GM18519 (cell line): ENCODE measurements around the gene CDKN3.

ENCODE experiments used
- ATAC-seq: cut with Tn5 transposase; IDR thresholded peaks from one replicate; pipeline ENCODE4 v1.9.1; 2021; ENCODE audit warnings: mild to moderate bottlenecking, moderate library complexity; ENCODE audit not compliant: unreplicated experiment, low FRiP score

Gene CDKN3, protein sequence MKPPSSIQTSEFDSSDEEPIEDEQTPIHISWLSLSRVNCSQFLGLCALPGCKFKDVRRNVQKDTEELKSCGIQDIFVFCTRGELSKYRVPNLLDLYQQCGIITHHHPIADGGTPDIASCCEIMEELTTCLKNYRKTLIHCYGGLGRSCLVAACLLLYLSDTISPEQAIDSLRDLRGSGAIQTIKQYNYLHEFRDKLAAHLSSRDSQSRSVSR

DNA sequence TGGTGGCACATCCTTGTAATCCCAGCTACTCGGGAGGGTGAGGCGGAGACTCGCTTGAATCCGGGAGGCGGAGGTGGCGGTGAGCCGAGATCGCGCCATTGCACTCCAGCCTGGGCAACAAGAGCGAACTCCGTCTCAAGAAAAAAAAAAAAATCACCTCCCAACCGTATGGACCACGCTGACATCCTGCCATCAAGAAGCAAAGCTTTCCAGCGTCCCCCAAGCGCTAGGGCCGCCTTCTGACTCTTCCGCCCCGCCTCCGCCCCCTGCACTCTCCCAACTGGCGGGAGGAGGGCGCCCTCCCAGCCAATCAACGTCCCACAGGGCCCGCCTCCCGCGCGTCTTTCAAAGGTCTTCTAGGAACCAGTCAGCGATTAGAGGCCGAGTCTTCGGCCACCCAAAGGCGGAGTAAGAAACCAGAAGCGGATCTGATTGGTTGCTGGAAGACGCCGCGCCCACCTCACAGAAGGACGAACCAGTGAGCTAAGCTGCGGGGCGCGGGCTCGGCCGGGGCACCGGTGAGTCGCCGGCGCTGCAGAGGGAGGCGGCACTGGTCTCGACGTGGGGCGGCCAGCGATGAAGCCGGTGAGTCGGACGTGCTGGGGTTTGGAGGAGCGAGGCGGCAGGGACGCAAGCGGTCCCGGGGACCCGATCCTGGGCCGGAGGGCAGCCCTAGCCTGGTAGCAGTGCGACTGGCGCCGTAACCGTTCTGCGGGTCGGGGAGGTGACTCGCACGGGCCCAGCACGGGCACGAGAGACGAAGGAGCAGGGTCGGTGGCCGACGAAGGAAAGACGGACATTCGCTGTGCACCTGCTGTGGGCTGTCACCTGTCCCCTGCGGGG is at the start of gene CDKN3:
Gene CDKN3, plus strand, starts transcription at position 515 of the 843 bp plus-strand sequence. Its CDS starts 62 bp downstream, at position 577.
- ATAC-seq = peak; percentile 96

DNA sequence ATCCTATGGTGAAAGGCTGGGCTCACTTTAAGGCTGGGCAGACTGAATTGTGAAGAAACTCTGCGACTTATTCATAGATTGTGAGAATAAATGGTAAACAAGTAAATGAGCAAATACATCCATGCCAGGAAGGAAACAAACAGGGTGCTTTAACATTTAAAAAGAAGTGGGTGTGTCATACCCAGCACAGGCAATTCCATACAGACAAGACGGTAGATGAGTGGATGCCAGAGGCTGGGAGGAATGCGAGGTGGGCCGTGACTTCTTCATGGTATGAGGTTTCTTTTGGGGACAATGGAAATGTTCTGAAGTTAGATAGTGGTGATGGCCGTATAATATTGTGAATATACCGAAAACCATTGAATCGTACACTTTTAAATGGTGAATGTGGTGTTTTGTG is 49.8 kb upstream of the CDKN3 start:
- ATAC-seq = no peak

DNA sequence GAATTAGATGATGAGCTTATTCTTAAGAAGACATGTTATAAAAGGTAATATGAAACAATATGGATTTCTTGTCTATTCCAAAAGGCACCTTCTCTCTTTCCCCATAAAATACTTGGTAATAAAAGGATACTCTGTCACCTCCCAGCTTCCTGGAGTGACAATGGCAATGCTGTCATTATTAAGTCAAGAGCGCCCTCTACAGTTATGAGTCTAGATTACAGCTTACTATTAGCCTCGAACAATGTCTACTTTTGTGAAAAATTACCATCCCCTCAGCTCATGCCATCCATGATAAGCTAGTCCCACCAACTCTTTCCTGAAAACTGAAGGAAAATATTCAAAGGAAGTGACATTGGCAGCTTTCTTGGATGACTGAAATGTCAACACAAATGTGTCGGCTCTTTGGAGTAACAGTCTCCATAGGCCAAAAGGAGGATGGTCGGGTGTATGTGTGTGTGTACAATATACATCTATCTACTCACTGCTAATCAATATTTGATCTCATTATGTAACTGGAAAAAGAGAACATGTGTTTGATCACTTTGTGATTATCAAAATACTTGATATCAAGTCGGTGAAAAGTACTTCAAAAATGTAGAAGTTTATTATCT is 48.7 kb upstream of the CDKN3 start:
- peak; percentile 80 for ATAC-seq

DNA sequence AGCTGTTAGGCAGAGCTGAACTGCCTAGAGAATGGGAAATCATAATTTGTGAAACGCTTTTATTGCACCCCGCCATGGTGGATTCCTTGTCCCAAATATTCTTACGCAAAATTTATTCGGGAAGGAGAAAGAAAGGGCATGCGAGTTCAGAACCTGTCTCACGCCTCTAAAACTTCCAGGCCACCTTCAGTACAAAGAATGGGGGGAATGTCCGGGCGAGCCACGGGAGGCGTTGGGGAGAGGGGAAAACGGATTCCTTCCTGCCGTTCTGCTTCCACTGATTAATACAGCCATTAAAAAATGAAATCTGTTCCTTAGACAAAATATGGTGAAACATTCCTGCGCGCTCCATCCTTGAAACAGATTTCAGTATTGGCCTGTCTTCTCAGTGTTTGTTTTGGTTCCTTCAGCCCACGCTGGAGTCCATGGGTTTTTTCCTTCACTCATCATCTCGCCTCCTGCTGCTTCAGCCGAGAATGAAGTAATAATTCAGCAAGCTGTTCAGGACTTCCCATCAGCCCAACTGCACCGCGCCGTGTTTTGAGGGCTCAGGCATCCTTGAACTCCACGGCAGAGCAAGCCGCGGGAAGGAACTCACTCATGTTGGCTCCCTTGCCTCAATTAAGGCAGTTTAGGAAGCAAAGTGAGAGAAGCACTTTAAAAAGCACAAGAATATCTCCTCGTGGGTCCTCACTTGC is 47.7 kb upstream of the CDKN3 start:
- ATAC-seq = no peak

DNA sequence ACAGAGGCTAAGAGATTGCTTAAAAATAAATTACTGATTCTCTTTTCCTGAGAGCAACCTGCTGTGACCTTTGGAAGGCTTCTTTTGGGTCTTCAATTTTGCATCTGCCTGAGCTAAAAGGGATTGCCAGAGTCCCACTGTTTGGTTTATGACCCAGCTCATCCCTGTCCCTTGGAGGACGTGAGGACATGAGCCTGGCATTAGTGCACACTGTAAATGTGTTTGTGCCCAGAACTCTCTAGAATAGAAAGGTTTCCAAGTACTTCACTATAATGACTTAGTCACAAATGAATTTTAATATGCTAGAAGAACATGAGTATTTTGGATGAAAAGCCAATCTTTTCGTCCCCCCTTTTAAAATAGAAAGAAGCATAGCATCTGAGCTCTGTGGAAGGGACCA is 47.1 kb upstream of the CDKN3 start:
- ATAC-seq = no peak

DNA sequence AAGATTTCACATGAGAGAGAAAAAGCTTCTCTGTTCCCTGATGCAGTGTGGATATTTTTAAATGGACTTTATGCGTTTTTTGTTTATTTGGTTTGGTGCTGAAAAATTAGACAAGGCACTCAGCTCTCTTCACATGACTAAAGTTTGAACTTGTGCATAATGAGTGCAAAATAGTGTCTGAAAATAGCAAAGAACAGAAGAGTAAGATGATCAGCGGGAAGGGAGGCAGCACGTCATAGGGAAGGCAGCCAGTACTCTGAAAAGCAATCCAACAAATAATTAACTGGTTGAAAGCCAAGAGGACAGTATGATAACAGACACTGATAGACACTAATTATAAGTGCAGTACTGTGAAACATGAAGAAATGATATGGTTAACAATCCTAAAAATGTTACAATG is 46.6 kb upstream of the CDKN3 start:
- no peak for ATAC-seq

DNA sequence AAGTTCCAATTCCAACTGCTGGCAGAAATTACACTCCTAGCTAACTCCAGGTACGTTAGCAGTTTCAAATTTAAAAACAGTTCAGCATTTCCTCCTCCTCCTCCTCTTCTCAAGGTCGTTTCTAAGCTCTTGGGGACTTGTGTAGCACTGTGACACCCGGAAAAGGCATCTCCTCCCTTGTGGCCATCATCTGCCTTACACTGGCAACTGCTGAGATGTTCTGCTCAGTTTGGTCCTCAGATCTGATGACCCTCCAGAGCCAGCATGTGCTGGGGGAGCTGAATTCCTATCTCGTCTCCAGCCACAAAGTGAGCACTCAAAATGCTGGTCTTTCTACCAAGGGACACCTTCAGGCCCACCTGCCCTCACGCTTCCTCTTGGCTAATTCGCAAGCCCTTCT is 43.5 kb upstream of the CDKN3 start:
- no peak for ATAC-seq

DNA sequence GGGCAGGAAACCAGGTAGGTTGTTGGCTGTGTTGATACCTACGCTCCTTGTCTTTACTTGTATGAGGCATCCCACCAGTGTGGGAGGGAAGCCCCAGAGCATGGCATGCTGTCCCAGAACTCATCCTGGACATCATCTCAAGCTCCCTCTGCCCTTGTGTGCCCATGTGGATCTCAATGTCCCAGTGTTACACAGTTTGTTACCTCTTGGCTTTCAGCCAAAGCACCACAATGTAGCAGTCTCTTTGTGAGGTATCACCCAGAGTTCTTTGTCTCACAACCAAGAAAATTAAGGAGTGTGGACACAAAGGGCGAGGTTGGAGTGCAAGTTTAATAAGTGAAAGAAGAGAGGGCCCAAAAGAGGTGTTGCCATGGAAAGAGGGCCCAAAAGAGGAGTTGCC is 43.1 kb upstream of the CDKN3 start:
- no peak for ATAC-seq

DNA sequence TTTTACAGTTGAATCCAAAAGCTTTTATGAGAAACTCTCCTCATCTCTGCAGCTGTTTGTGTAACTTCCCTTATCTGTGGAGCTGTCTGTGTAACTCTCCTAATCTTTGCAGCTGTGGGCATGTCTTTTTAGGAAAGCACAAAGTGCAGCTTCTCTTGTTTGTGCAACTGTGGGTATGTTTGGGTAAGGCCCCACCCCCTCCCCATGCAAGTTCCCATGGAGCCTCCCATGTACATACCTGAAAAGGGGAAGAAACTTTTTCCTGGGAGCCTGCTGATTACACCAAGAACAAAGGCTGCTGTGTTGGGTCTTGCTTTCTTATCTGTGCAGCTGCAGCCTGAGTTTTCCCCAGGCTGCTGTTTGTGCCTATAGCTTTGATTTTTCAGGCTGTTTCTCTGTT is 42.7 kb upstream of the CDKN3 start:
- ATAC-seq = no peak

DNA sequence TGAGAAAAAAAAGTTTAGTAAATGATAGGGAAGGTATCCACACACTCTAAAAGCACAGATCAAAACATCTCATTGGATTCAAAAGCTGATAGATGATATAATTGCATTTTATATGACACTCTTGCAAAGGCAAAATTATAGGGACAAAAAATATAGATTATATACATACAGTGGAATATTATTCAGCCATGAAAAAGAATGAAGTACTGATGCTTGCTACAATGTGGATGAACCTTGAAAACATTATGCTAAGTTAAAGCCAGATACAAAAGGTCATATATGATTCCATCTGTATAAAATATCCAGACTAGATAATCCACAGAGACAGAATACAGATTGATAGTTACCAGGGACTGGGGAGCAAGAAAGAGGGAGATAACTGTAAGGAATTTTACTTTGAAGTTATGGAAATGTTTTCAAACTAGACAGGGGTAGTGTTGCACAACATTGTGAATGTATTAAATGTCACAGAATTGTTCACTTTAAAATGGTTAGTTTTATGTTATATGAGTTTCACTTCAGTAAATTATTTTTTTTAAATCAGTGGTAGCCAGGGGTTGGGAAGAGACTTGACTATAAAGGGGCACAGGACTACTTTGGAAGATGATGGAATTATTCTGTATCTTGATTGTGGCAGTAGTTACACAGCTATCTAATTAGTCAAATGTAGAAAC is 41.7 kb upstream of the CDKN3 start:
- no peak for ATAC-seq

DNA sequence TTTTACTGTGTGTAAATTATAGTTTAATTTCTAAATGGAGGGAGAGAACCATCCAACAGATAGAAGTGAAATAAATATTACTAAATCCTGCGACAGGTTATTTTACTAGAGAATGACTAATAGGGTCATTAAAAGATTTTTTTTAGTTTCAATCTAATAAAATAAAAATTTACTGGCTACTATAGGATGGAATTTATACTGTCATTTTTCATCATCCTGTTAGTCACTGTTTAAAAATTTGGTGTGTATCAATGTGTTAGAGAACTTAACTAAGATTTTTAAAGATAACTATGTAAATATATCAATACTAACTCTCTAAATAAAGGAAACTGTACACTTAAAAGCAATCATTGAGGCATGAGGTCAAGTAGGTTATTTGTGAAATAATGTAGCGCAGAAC is 41.1 kb upstream of the CDKN3 start:
- no peak for ATAC-seq

DNA sequence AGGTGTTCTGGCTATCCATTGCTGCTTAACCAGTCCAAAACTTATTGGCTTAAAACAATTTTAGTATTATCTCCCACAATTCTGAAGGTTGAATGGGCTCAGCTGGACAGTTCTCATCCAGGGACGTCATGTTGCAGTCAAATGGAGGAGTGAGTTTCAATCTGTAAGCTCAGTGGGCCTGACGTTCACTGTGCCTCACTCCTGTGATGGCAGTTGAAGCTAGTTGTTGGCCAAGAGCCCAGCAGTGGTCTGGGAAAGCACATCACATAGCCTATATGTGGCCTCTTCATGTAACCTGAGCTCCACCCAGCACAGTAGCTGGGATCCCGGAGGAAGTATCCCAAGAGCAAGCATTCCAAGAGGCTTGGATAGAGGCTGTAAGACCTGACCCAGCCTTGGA is 40.6 kb upstream of the CDKN3 start:
- no peak for ATAC-seq

DNA sequence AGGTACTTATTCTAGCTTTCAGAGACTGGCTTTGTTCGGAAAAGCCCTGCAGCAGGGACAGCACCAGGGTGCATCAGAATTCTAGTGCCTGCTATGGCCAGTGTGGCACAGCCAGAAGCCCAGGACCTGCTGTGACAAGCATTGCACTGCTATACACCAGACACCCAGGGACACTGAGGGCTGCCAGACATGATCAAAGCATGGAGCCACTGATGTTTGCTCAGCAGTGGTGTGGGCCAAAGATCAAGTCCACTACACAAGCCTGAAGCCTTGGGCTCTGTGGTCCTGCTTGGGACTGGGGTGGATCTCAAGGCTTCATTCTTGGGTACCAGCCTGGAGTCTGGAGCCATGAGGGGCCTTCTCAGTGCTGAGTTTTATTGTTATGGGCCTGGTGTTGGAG is 36.1 kb upstream of the CDKN3 start:
- ATAC-seq = no peak

DNA sequence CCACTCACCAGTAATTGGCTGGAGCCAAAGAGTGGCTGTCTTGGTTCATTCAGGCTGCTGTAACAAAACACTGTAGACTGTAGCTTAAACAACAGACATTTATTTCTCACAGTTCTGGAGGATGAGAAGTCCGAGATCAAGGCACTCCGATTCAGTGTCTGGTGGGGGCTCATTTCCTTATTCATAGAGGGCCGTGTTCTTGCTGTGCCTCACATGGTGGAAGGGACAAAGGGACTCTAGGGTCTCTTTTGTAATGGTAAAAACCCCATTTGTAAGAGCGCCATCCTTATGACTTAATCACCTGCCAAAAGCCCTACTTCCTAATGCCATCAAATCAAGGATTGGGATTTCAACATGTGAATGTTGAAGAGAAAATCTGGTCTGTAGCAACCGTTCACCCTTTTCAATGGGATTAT is 34.7 kb upstream of the CDKN3 start:
- ATAC-seq = no peak

DNA sequence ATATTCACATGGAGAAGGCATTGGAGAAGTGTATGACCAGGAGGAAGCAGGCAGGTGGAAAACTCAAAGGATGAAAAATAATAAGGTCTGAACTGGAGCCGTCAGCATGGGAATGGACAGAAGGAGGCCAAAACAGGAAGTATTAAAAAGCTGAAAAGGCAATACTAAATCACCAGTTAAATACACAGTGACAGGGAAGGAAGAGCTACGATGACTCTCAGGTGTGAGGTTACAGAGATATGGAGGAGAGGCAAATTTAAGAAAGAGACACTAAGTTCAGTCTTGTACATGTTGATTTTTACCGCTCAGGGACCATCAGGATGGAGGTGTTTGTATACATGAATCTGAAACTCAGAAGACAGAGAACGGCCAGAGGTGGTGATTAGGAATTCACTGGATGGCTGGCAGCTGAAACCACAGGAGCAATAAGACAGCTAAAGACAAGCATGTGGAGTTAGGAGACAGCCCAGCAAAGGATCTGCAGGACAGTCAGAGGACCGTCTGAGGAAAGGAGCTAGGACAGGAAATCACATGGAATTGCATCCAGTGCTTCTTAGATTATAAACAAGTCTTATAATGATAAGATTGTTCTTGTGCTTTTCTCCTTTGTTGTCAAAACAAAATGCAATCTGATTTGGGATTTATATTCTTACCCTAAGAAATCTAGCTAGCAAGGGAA is 33.9 kb upstream of the CDKN3 start:
- no peak for ATAC-seq

DNA sequence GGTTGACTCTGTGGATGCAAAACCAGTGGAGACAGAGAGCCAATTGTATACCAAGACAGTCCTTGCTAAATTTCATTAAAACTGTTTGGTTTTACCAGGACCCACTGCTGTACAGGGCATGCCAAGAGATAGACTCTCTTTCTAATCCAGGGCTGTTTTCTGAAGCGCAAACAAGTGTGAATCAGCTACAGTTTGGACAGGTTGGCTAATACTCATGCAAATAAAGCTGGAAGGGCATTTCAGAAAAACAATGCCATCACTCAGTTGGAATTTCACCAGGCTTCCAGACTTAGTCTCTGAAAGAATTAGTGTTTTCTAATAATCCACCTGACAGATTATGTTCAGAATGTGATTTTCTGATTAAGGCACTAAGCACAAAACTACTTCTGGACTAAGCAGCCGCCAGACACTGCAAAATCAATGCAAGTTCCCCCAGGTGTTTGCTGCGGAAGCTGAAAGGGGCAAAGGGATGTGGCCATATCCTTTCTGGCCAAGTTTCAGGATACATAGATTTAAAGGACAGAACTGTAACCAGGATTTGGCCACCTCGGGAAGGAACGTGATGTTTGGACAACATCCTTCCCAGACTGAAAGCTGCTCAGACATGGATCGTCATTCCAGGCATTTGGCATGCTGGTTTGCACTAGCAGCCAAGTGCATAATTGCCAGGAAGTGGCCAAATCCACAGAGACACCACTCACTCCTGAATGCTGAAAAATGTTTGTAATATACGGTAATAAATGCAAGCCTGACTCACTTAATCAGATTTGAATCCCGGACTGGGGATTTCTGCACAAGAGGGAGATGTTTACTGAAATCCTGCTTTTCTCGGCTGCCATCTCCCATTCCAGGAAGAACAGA is 32.0 kb upstream of the CDKN3 start:
- no peak for ATAC-seq

DNA sequence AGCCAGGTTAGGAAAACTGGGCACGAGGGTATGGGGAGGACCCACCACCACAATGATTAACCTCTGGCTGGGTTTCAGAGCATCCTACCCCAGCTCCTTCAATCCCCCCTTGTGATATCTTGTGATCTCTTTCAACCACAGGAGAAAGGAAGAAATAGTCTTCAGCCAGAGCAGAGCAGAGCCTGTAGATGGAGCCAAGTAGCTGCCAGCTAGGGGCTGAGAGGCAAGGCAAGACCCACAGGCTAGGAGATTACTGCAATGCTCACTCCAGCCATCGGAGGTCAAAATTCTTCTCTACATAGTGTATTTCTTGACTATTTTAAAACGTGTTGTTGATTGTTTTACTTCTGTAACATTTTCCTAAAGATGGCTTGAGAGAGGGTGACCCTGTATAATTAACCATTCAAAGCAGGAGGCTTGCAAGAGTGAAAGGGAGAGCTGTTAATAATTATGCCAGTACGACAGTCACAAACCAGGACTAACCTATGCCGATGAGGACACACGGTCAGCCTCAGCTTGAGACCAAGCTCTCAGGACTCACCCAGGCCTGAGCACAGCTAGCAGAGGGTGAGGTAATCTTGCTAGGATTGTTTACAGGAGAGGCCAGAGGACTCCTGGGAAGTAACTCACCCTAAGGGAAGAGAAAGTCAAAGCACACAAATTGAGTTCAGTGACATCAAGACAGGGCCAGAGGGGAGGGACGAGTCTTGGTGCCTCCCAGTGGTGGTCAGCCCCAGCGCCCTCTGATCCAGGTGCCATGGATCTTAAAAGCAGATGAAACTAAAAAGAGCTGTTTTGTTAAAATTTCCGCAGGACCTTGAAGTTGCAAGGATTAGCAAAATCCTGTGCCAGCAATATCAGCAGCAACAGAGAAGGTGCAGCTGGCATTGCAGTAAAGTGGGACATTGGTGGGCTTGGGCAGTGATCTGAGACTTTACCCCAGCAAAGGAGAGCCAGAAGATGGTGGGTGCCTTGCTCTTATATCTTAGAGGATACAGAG is 29.8 kb upstream of the CDKN3 start:
- peak; percentile 57 for ATAC-seq

DNA sequence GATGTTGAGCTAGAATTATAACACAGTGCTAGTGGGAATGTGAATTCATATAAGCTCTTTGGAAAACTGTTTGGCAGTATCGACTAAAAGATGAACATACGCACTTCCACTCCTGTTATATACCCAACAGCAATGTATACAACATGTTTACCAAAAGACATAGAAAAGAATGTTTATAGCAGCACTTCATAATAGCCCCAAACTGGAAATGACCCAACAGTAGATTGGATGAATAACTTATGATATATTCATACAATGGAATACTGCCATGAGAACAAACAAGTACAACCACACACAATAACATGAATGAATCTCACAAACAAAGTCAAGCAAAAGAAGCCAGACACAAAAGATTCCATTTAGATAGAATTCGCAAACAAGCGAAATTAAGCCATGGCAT is 28.5 kb upstream of the CDKN3 start:
- ATAC-seq = no peak
